ENCODE data around the gene IFIT1B.

DNA sequence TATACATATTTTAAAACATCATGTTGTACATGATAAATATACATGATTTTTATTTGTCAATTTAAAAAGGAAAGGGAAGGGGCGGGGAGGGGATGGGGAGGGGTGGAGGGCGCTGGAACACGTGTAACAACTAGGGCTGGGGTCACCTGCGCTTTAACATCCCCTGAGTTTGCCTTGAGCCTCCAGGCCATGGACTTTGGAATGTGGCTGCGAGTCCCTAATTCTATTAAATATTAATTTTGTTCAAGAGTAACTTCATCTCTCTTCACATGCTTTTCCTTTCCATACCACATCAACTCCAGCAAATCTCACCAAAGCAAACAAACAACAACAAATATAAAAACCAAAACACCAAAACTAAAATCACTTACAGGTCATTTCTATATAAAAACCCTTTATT is 47.1 kb downstream of the IFIT1B start:
- TF ChIP-seq, protein P1, sequence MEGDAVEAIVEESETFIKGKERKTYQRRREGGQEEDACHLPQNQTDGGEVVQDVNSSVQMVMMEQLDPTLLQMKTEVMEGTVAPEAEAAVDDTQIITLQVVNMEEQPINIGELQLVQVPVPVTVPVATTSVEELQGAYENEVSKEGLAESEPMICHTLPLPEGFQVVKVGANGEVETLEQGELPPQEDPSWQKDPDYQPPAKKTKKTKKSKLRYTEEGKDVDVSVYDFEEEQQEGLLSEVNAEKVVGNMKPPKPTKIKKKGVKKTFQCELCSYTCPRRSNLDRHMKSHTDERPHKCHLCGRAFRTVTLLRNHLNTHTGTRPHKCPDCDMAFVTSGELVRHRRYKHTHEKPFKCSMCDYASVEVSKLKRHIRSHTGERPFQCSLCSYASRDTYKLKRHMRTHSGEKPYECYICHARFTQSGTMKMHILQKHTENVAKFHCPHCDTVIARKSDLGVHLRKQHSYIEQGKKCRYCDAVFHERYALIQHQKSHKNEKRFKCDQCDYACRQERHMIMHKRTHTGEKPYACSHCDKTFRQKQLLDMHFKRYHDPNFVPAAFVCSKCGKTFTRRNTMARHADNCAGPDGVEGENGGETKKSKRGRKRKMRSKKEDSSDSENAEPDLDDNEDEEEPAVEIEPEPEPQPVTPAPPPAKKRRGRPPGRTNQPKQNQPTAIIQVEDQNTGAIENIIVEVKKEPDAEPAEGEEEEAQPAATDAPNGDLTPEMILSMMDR (IDR thresholded peaks at IDR 0.05) = no peak
- no peak for TF ChIP-seq POLR2A (IDR thresholded peaks at IDR 0.05)

Data from thyroid gland (tissue), 4 donors.